Mesothelial cell of epicardium (in vitro differentiated cells): ENCODE results near the gene FOXB2. TPM values are rescaled to one million over a fixed set of nuclear protein-coding genes. Genes with fewer than 3 reads are reported as not detected.
A peak's percentile ranks its signal among the peaks of the same experiment; 100 is the strongest.

Experiments used
- DNase-seq, 2 experiments: peaks; one replicate each; pipeline ENCODE4 v3.0.0; 2021; ENCODE audit warnings: low spot score in 2 of 2; ENCODE audit not compliant: unreplicated experiment in 2 of 2
- H3K27ac Mint-ChIP-seq: 2 replicates; pipeline ENCODE4 v1.8.0; 2021; ENCODE audit warnings: mixed read lengths
- H3K27me3 Mint-ChIP-seq: 2 replicates; pipeline ENCODE4 v1.8.0; 2021; ENCODE audit warnings: low read depth, mixed read lengths
- H3K36me3 Mint-ChIP-seq: 2 replicates; pipeline ENCODE4 v1.8.0; 2021; ENCODE audit warnings: mixed read lengths
- H3K4me1 Mint-ChIP-seq: 2 replicates; pipeline ENCODE4 v1.8.0; 2021; ENCODE audit warnings: mixed read lengths
- H3K4me3 Mint-ChIP-seq: 2 replicates; pipeline ENCODE4 v1.8.0; 2021; ENCODE audit warnings: mild to moderate bottlenecking, moderate library complexity, mixed read lengths
- H3K9me3 Mint-ChIP-seq: 2 replicates; pipeline ENCODE4 v1.8.0; 2021; ENCODE audit warnings: mixed read lengths
- total RNA-seq: library from RNA; stranded (reverse); gene quantifications from 3 replicates; pipeline ENCODE4 v1.2.1, GENCODE V29; 2021
- TF ChIP-seq, protein P1 (sequence below): fragments of 200-600 bp; sonication (generic); IDR thresholded peaks from one replicate; pipeline ENCODE4 v1.5.0; 2021; ENCODE audit warnings: antibody characterized with exemption; ENCODE audit not compliant: unreplicated experiment

FOXB2 gene
- total RNA-seq, 1 donor from 2014 or later, result not detected

DNA sequence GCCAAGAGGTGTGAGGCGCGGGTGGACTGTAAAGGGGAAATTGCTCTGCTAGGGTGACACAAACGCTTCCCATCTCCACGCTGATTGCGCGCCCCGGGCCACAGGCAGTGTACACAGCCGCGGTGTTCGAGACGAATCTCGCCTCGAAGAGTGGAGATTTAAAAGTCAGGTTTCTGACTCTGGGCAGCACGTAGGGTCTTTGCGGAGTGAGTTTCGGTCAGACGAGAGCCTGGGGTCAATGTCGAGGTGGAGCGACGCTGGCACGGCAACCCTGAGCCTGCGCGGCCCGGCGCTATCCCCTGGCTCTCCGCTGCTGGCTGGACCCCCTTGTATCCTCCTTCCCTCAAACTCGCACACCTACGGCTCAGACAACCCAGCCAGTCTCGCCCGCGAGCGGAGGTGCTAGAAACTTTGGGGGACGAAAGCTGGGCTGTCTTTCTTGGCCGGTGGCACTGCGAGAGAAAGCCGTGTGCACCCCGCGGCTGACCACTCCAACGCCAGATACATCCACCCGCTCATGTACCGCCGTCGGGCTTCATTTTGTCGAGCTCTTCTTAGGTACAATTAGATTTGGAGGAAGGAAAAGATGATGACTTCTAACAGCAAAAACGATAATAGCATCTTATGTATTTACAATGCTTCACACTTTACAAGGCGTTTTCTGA, 5.4 kb upstream of the FOXB2 start:
- H3K9me3 Mint-ChIP-seq, result no peaks in the 10 kb centered on the region
- no peak overlapping the region for H3K4me3 Mint-ChIP-seq
- no peak overlapping the region for H3K27ac Mint-ChIP-seq
- TF ChIP-seq, protein P1, sequence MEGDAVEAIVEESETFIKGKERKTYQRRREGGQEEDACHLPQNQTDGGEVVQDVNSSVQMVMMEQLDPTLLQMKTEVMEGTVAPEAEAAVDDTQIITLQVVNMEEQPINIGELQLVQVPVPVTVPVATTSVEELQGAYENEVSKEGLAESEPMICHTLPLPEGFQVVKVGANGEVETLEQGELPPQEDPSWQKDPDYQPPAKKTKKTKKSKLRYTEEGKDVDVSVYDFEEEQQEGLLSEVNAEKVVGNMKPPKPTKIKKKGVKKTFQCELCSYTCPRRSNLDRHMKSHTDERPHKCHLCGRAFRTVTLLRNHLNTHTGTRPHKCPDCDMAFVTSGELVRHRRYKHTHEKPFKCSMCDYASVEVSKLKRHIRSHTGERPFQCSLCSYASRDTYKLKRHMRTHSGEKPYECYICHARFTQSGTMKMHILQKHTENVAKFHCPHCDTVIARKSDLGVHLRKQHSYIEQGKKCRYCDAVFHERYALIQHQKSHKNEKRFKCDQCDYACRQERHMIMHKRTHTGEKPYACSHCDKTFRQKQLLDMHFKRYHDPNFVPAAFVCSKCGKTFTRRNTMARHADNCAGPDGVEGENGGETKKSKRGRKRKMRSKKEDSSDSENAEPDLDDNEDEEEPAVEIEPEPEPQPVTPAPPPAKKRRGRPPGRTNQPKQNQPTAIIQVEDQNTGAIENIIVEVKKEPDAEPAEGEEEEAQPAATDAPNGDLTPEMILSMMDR, result no peak
- peaks cover 28% of the 10 kb centered on the region for H3K4me1 Mint-ChIP-seq
- peak in 1 of 2 experiments; percentile 40 for DNase-seq
- no peaks in the 10 kb centered on the region for H3K36me3 Mint-ChIP-seq
- peaks cover 100% of the 10 kb centered on the region for H3K27me3 Mint-ChIP-seq

DNA sequence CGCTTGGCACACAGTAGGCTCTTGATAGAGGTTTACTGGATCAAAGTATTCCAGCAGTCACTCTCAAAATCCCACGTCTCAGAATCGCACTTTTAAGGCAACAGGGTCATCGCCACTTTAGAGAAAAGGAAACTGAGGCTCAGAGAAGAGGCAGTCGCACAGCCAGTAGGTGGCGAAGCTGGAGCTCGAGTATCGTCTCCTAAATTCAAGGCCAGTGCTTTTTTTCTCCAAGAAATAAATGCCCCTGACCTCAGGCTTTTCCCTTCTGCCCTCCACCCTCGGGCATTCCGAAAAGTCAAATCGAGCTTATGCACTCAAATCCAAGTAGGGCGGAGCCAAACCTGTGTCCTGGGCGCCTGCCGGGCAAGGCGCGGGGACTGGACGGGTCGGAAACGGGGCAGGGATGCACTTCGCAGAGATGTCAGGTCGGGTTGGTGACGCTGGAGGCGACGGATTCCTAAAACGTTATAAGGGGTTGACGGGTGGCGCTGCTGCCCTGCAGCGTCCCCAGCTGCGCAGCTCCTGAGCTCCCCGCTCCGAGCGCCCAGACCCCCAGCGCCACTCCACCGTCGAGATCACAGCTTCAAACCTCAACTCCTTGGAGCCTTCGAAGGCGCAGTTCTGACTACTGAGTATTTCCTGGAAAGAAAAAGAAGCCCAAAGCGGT, 4.7 kb upstream of the FOXB2 start:
- no peaks in the 10 kb centered on the region for H3K9me3 Mint-ChIP-seq
- no peak overlapping the region for H3K27ac Mint-ChIP-seq
- peaks cover 100% of the 10 kb centered on the region for H3K27me3 Mint-ChIP-seq
- H3K36me3 Mint-ChIP-seq, result no peaks in the 10 kb centered on the region
- H3K4me3 Mint-ChIP-seq, result no peak overlapping the region
- TF ChIP-seq, protein P1, result no peak
- peaks cover 33% of the 10 kb centered on the region for H3K4me1 Mint-ChIP-seq
- no peak for DNase-seq

DNA sequence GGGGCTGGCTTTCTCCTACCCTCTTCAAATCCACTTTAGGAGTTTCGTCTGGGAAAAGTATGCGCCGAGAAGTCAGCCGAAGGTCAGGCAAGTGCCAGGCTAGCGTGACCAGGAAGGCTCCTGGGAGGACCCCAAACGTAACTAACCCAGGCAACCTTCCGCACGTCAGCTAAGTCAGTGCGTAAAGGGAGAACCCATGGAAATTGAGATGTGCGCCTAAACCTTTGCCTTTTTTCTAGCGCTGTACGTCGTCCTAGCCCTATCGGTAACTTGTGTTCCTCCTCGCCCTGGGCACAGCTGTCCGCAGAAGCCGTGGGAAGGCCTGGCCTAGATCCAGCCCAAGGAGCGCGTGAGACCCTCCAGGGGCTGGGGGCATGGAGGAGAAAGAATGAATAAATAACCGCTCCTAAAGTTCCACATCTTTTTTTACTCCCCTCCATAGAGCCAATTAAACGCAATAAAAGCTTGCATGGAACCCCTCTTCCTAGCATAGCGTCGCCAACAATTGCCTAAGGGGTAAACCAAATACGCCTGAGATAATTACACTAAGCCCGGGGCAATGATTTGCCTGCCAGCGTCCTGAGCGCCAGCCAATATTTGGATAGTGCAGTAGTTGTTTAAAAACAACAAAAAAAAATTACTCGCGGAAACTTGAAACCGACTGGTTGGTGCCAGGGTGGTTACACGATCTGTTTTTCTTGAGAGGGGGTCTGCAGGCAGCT, 4.0 kb upstream of the FOXB2 start:
- no peak for DNase-seq
- H3K4me3 Mint-ChIP-seq, result peak overlapping the region; percentile 53
- peaks cover 34% of the 10 kb centered on the region for H3K4me1 Mint-ChIP-seq
- H3K36me3 Mint-ChIP-seq, result no peaks in the 10 kb centered on the region
- no peak overlapping the region for H3K27ac Mint-ChIP-seq
- H3K9me3 Mint-ChIP-seq, result no peaks in the 10 kb centered on the region
- peaks cover 100% of the 10 kb centered on the region for H3K27me3 Mint-ChIP-seq
- TF ChIP-seq, protein P1, result no peak

GRCh38 chr9:77016121-77016525, 3.3 kb upstream of the FOXB2 start:
- DNase-seq, result peak in 1 of 2 experiments; percentile 62
- no peaks in the 10 kb centered on the region for H3K36me3 Mint-ChIP-seq
- peaks cover 100% of the 10 kb centered on the region for H3K27me3 Mint-ChIP-seq
- no peak overlapping the region for H3K27ac Mint-ChIP-seq
- peaks cover 34% of the 10 kb centered on the region for H3K4me1 Mint-ChIP-seq
- no peaks in the 10 kb centered on the region for H3K9me3 Mint-ChIP-seq
- peak overlapping the region; percentile 53 for H3K4me3 Mint-ChIP-seq
- TF ChIP-seq, protein P1, result no peak

- DNase-seq, result peak in 1 of 2 experiments; percentile 40
- peak overlapping the region; percentile 53 for H3K4me3 Mint-ChIP-seq
- H3K27me3 Mint-ChIP-seq, result peaks cover 100% of the 10 kb centered on the region
- H3K4me1 Mint-ChIP-seq, result peaks cover 34% of the 10 kb centered on the region
- no peak overlapping the region for H3K27ac Mint-ChIP-seq
- no peaks in the 10 kb centered on the region for H3K36me3 Mint-ChIP-seq
- TF ChIP-seq, protein P1, result no peak
- H3K9me3 Mint-ChIP-seq, result no peaks in the 10 kb centered on the region
These were observed 2.6 kb upstream of the FOXB2 start for GRCh38 chr9:77016526-77017504.
